HG03064 (cell line): Measurements from ENCODE around the gene ZNF644.

Source experiments
- ATAC-seq: cut with Tn5 transposase; IDR thresholded peaks from one replicate; pipeline ENCODE4 v1.9.1; 2021; ENCODE audit warnings: low read depth; ENCODE audit not compliant: unreplicated experiment

ZNF644 gene

DNA sequence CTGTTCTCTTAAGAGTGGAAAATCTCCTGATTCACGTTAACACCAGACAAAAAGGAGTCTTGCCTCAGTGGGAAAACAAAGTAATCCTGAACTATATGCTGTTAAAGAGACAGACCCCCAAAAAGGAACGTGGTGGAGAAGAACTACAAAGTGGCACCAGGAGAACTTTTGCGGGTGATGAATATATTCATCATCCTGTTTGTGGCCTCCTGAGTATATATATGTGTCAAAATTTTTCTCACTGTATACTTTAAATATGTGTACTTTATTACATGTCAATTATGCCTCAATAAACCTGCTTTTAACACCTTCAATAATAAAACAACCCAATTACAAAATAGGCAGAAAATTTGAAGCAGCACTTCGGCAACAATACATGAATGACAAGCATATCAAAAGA lies 31.1 kb downstream of the ZNF644 start:
- ATAC-seq, result no peak

DNA sequence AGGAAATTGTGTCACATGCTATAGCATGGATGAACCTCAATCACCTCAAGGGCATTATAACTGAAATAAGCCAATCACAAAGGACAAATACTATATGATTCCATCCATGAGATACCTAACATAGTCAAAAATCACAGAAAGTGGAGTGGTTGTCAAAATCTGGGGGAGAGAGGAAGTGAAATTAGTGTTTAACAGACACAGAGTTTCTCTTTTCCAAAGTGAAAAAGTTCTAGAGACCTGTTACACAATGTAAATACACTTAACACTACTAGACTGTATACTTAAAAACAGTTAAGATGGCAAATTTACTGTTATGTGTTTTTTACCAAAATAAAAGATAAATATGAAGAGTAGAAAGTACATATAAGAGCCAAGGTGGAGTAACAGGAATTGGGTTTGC lies 31.8 kb downstream of the ZNF644 start:
- no peak for ATAC-seq

DNA sequence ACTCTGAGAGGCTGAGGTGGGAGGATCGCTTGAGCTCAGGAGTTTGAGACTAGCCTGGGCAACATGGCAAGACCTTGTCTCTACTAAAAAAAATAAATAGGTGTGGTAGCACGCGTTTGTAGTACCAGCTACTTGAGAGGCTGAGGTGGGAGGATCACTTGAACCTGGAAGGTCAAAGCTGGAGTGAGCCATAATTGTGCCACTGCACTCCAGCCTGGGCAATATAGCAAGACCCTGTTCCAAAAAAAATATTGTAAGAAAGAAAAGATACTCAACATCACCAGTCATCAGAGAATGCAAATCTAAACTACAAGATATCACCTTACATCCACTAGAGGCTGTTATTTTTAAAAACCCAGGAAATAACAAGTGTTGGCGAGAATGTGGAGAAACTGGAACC lies 32.5 kb downstream of the ZNF644 start:
- ATAC-seq, result no peak

DNA sequence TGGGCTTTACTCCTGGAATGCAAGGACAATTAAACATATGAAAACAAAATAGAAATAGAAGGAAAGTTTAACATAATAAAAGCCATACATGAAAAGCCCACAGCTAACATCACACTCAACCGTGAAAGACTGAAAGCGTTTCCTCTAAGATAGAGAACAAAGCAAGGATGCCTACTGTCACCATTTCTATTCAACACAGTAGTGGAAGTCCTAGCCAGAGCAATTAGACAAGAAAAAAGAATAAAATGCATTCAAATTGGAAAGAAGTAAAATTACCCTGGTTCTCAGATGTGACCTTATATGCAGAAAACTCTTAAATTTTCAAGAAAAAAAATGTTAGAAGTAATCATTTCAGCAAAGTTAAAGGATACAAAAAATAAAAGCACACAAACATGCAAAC lies 34.0 kb downstream of the ZNF644 start:
- no peak for ATAC-seq

DNA sequence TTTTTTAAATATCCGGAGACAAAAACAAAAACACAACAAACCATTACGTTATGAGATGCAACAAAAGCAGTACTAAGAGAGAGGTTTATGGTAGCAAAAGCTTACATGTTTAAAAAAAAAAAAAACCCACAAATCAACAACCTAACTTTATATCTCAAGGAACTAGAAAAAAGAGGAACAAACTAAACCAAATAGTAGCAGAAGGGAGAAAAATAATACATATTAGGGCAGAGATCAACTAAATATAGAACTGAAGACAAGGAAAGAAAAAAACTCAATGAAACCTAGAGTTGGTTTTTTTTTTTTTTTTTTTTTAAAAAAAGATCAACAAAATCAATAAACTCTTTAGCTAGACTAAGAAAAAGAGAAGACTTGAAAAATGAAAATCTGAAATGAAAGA lies 34.9 kb downstream of the ZNF644 start:
- no peak for ATAC-seq

DNA sequence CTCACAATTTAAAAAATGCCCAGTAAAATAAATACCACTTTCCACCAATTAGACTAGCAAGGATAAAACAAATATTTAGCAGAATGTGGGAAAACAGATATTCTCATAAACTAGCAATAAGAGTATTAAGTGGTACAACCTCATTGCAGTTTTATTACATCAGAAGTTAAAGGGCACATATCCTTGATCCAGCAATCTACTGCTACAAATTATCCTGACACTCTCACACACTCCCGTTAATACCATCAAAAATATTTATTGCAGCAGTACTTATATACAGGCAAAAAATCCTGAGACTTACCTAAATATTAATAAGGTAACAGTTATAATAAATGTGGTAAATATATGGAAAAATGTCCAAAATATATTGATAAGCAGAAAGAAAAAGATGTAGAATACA lies 44.3 kb downstream of the ZNF644 start:
- no peak for ATAC-seq

DNA sequence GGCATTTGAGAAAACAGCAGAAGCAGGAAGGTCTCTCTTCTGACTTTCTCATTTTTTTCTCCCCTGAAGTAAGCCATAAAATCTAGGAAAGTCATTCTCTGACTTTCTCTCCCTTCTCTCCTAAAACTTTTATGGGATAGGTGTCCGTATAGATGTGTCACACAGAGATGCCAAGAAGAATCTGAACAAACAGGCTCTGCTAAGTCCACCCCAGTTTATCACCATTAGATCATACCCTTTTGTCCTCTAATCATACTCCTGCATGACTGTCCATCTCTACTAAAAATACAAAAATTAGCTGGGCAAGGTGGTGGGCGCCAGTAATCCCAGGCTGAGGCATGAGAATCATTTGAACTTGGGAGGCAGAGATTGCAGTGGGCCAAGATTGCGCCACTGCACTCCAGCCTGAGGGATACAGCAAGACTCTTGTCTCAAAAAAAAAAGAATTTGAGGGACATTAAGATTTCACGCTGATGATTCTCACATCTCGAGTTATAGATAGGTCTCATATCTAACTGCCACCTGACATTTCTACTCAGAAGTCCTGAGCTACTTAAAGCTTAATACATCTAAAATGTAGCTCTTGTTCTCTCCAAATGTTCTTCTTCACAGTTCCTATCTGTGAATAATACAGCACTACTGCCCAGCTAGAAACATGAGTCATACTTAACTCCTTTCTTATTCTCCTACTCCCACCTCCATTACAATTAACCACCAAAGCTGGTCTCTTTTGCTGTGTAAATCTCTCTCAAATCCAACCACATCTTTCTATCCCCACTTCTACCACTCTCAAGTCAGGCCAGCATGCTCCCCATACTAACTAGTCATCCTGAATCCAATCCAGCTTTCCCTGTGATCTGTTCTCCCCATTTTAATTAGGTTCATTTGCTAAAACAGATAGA lies 47.7 kb downstream of the ZNF644 start:
- no peak for ATAC-seq

DNA sequence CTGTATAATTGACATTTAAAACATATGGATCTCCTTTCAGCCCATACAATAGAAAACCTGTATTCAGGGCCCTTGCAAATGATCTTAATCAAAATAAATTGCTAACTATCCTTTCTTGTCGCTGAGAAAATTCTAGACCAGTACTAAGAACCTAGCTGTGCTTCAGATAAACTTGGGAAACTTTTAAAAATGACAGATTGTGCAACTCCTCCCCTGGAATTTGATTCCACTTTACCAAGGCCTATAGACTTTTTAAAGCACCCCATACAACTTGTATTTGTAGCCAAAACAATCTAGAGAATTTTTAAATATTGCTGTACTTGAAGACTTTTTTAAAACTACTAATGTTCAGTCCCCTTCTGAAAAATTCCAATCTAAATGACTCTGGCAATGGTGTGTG lies 51.6 kb downstream of the ZNF644 start:
- no peak for ATAC-seq

DNA sequence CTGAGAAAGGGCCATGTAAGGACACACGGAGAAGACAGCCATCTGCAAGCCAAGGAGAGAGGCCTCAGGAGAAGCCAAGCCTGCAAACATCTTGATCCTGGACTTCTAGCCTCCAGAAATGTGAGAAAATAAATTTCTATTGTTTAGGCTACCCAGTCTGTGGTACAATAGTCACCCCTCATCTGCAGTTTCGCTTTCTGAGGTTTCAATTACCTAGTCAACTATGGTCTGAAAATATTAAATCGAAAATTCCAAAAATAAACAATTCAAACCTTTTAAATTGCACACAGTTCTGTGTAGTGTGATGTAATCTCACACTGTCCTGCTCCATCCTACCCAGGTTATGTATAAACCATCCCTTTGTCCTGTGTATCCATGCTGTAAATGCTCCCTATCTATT lies 52.6 kb downstream of the ZNF644 start:
- no peak for ATAC-seq

DNA sequence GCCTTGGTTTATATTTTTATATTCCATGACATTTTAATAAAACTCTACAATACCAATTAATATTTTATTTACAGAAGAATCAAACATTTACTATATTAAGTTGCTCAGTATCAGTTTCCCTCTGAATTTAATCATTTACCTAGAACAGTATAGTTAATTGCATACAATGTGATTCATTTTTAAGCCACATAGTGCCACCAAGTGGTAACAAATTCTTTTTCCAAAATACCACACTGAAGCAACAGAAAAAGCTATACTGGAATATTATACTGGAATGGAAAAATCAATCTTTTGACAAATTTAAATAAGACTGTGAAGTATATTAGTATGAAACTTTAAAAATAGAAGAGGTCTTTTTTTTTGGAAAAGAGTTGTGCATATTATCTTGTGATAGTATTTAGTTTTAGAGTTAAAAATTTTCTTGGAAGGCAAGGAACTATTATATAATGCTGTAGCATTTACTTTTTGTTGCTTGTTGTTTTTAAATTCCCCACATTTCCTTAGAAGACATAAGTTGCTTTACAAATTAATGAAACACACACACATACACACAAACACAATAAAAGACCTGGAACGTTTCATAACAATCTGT lies 57.3 kb downstream of the ZNF644 start:
- ATAC-seq, result no peak

DNA sequence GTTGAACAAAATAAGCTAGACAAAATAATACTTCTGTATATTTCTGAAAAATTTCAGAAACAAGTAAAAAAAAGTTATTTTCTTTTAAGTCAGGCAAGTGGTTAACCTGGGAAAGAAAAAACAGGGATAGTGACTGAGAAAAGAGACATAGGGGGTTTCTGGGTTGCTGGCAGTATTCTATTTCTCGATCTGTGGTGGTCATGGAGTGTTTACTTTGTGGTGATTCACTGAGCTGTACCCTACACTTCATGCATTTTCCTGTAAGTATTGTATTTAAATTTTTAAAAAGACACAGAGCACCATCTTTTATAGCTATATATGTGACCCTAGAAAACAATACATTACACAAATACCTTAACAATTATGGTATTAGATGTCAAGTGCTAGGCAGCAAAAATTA lies 58.2 kb downstream of the ZNF644 start:
- ATAC-seq, result no peak

DNA sequence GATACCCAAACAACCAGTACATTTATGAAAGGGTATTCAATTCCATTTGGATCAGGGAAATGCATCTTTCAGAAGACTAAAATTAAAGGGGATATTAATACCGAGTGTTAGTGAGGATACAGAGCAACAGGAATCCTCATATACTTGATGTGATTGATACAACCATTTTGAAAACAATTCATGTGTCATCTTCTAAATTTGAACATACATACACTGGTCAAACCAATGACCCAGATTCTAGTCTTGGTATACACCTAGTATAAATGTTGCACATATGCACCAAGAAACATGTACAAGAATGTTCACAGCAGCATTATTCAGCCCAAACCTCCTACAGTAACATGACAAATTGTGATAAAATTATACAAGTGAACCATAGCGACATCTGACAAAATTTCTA lies 58.6 kb downstream of the ZNF644 start:
- ATAC-seq, result no peak

DNA sequence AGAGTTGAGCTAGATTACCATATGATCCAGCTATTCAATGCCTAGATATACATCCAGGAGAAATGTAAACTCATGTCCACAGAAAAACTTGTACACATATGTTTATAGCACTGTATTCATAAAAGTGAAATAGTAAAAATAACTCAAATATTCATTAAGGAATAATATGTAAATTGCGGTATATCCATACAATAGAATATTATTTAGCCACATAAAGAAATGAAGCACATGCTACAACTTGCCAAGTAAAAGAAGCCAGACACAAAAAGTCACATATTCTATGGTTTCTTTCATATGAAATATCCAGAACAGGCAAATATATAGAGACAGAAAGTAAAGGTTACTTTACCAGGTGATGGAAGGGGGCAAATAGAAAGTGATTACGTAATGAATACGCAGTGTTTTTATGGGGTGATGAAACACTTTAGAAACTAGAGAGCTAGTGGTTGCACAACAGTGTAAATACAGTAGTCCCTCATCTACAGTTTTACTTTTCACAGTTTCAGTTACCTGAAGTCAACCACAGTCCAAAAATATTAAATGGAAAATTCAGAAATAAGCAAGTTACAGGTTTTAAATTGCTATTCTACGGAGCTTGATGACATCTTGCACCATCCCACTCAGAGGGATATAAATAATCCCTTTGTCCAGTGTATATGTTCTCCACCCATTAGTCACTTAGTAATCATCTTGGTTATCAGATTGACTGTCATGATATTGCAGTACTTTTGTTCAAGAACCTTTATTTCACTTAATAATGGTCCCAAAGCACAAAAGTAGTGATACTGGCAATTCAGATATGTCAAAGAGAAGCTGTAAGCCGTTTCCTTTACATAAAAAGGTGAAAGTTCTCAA lies 62.3 kb downstream of the ZNF644 start:
- no peak for ATAC-seq

DNA sequence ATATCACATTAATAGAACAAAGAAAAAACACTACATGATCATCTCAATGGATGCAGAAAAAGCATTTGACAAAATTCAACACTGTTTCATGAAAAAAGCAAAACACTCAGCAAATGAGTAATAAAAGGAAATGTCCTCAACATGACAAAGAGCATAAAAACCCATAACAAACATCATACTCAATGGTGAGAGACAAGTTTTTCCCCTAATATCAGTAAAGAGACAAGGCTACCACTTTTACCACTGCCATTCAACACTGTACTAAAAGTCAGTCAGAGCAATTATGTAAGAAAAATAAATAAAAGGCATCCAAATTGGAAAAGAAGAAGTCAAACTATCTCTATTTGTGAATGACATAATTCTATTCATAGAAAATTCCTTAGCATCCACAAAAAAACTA lies 64.3 kb downstream of the ZNF644 start:
- no peak for ATAC-seq

DNA sequence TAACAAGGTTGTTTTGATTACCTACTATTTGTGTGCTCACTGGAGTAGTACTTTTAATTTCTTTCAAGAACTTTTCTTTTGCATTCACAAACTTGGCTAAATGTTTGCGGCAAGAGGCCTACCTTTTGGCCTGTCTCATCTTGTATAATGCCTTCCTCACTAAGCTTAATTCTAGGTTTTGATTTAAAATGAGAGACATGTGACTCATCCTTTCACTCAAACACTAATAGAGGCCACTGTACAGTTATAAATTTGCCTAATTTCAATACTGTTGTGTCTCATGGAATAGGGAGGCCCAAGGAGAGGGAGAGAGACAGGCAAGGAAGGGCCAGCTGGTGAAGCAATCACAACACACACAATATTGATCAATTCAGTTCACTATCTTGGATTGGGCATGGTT lies 66.1 kb downstream of the ZNF644 start:
- ATAC-seq, result no peak

DNA sequence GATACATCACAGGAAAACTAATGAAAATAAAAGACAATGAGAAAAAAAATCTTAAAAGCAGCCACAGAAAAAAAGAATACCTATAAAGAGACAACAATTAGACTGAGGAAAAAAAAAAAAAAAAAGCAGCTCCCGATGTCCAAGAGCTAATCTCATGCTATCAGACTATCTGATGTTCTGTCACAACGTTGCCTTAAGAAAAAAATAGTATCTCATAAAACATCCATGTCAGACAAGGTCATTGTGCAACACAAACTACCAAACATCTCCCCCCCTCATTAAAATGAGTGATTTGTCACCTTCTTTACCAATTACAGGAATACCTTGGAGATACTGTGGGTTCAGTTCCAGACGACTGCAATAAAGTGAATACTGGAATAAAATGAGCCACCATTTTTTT lies 68.9 kb downstream of the ZNF644 start:
- ATAC-seq, result no peak

DNA sequence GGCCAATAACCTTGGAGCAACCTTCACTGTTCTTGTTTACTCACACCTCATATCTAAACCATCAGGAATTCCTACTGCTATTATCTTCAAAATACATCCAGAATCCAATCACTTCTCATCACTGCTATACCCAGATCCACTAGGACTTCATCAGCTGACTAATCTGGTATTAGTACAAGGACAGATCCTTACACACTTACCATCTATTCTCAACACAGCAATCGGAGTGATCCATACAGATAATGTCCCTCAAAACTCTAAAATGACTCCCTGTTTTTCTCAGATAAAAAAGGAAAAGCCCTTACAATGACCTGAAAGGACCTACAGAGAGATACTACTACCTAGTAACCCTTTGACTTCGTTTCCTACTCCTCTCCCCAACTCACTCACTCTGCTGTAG lies 70.8 kb downstream of the ZNF644 start:
- ATAC-seq, result no peak

DNA sequence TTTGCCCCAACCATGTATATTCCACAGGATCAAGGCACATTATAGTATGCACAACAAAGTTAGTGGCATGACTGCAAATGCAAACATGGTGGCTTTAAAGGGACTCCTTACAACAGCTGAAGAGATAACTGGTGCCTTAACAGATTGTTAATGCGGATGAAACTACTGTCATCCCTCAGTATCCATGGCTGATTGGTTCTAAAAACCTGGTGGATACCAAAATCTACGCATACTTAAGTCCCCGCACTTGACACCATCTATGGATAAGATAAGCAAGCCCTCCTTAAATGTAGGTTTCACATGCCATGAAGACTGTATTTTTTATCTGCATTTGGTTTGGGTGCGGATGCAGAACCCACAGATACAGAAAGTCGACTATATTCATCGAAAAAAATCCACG lies 73.5 kb downstream of the ZNF644 start:
- no peak for ATAC-seq

DNA sequence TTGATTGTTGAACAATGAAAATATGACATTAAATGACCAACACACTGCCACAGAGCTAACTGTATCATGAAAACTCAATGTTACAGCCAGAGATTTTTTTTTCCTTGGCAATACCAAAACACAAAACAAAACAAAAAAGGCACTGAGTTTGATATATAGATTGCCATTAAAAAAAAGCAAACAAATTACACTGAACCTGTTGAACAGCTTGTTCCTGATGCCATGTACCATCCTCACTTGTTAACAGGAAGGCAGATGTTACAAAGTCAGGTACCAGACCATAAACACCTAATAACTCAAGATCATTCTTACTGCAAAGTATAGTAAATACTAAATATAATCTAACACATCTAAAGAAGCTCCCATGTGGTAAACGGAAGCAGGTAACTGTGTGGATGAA lies 75.2 kb downstream of the ZNF644 start:
- no peak for ATAC-seq

DNA sequence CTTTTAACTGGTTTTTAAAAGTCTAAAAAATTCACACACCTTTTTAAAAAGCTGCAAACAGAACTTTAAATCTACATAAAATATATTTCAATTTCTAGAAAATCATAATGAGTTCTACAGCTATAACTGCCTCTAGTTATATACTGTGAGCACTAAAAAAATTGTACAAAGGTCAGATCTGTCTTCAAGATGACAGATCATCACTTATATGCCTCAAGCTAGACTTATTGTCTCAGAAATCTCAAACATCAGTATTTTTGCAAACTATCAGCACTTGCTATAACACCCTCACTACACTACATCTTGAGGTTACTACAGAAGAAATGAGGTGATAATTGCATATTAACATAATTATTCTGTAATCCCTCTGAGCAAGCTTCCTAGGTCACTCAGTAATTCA lies 76.5 kb downstream of the ZNF644 start:
- no peak for ATAC-seq

DNA sequence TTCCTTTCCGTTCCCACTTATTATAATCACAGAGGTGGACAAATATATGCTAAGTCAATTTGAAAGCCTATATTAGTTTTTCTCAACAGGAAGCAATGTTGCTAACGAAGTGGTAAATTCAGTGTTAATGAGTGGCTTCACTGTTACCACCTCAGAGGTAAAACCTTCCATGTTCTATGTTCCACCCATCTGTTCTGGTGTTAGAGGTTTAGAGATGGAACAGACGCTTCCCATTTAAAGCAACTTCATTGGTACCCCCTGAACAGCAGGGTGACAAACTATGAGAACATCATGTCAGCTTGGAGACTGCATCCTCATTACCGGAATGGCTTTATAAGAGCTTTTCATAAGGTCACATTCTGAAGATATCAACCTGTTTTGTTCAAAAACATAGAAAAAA lies 77.9 kb downstream of the ZNF644 start:
- no peak for ATAC-seq
